ENCODE measurements around the gene CAMK2D.

The CAMK2D gene

DNA sequence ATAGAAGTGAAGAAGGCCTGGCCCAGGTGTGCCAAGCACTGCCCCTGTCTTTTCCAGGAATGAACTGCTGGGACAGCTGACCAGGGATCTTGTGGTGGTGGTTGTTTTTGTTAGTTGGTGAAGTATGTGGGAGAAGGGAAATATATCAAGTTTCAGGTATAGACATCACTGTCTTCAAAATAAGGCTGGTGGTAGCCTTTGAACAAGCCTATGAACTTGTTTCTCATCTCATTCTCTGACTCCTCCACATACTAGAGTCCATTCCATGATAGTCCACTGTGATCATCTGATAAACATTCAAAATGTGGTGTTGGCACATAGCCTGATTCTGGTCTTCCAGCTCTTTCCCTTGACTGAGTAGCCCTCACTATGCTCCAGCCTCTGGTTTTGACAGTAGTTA, 303.7 kb downstream of the CAMK2D start:
- DNase-seq, result no peak

DNA sequence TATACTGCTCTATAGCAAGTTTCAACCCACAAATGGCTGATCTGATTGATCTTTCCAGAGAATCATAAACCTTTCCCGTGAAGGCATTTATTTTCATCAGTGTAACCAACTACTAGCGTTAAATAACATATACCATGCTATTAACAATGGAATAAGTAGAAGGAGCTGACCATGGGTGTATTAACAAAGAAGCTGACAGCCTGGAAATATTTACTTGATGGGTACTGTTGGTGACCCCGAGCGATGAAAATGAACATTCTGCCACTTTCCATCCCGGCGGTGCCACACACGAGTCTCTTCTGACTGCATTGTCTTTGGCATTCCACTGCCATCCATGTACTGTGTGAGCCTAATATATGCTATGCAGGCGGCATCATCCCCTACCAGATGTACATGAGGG, 304.4 kb downstream of the CAMK2D start:
- DNase-seq, result no peak

DNA sequence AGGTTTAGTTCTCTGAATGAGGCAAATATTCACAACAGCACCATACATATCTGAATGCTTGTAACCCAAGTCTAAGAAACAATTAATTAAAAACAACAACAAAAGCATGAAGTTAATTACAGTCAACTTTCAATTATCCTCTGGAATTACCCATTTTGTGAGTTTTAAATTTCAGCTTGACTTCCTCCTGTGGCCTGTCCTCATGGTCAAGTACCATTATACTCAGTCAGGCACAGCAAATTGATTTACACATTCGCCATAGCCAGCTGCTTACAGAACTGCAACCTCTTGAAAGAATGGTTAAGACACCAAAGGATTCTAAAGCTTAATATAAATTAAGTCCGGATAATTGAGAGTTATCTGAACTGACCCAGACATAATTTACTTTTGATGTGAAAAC, 306.5 kb downstream of the CAMK2D start:
- DNase-seq, result no peak

DNA sequence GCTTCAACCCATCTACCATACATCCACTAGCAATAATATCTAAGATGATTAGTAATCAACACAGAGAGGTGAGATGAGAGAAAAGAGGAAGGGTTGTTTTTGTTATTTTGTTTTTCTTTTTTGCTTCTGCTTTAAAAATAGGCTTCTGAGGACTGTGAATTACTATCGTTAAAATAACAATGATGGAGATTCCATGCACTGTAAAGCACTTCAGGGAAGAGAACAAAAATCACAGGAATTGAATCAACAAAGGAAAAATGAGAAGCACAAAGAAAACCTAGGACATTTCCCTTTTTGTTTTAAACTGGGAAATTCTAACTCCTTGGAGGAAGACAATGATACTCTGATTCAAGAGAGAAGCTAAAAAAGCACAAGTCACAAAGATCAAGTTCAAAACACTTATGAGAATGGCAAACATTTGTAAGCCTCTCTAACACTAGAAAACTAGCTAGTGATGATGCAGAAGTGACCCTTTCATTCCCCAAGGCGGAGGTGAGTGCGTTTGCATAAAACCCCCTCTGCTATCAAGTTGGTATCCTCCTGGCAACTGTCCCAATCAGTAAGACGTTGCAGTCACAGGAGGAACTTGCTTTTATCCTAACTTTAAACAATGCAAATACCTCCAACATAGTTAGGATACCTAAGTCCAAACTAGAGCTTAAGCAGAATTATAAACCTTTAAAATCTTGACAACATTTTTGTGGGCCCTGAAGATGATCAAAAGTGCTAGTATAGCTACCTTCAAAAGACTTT, 308.5 kb downstream of the CAMK2D start:
- DNase-seq, result no peak

DNA sequence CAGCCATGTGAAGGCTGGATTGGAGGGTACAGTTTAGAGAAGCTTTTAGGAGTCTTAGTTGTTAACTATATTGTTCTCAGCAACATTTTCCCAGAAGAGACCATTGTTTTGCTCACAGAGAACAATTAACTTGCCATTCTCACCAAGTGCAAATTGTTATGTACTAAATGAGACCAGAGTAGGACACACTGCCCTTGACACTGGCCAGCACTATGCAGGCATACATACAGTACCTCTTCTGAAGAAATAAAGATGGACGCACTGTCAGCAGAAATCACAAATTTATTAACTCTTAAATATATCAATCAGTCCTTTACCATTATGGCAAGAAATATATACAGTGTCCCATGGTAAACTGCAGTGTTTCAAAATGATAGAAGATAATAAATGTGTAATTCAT, 309.4 kb downstream of the CAMK2D start:
- DNase-seq, result no peak

DNA sequence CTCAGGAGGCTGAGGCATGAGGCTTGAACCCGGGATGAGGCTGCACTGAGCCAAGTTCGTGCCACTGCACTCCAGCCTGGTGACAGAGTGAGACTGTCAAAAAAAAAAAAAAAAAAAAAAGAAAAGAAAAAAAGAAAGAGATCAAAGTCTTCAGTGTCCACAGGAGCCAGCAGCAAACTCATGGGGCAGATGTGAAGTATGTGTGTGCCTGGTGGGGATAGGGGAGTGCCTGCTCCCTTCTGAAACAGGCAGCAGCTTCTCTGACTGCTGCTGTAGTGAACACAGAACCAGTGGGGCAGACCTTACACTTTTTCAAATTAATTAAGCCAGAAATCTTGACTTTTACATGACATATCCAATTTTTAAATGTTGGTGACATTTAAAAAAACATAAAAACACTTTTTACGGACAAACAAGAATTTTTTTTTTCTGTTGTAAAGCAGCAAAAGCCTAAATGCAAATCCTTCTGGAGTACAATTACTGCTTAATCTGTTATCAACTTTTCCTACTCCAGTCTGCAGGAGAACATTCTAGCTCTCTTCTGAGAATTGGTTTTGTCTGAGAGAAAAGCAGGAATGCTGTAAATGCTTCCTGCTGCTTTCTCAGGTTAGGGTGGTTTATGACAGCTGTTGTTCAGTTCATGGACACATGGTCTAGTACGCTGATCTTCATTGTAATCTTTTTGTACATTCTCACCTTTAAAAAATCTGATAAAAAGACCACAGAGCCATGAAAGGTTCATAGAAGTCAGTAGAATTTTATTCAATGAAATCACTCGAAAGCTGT, 311.1 kb downstream of the CAMK2D start:
- no peak for DNase-seq

DNA sequence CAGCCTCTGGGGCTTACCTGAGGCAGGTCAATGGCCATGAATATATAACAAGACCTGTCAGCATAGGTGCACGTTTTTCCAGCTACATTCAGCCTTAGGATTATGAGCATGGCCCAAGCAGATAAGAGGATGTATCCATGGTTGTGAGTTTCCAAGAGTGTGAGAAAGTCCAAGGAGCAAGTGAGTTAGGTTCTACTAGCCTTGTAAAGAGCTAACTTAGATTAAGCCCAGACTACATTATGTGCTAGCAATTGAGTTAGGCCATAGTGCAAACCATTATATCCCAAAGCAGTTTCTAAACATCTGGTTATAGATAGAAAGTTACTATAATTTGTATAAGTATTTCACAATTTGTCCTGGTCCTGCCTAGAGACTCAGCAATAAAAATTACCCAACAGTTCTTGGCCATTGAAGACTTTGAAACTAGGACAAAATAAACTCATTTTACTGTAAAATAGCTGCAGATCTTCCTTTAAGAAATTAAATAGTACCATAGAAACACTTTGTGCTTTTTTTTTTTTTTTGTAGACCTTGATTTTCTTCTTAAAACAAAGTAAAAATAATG, 312.0 kb downstream of the CAMK2D start:
- no peak for DNase-seq

DNA sequence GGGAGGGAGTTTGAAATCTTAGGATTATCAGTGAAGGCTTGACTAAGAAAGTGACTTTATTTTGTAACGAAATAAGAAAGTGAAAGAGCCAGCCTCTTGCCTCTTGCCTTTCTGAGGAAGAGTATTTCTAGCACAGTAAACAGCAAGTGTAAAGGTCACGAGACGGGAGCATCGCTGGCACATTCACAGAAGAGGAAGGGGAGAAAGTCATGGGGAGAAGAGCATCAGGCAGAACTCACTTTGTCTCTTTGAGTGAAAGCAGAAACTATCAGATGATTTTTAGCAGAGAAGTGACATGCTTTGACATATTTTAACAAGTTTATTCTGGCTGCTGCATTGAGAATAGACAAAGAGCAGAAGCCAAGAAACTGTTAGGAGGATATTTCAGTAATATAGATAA, 313.8 kb downstream of the CAMK2D start:
- no peak for DNase-seq

DNA sequence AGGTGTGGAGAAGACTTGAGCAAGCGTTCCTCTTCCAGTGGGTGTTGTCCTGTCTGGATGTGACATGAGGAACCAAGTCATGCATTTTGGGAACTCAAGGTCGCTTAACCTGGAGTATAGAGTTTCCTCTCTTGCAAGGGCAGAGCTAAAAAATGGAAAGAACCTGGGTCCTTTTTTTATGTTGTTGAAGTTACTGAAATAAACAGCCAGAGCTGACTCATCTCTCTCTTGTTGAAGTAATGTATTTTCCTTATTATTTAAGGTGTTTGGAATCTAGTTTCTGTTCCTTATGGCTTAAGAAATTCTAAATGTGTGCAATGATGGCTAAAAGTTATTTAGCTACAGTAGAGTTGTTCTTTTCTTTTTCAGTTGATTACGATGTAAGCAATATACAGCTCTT, 314.5 kb downstream of the CAMK2D start:
- DNase-seq, result no peak

DNA sequence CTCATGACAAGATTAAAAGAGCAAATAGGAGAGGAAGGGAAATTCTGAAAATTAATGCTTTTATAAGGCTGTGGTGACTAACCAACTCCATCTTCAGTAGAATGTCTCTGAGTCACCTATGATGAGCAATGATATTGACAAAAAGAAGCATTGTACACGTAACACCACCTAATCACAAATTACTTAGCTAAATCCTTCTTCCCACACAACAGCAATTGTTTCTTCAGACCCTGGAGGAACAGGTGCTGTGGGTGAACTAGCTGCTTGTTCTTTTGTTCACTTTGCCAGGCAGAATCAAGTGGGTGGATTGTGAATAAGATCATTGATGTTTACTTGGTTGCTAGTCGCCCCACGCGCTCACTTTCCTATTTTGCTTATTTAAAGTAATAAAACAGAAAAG, 315.5 kb downstream of the CAMK2D start:
- DNase-seq, result no peak

DNA sequence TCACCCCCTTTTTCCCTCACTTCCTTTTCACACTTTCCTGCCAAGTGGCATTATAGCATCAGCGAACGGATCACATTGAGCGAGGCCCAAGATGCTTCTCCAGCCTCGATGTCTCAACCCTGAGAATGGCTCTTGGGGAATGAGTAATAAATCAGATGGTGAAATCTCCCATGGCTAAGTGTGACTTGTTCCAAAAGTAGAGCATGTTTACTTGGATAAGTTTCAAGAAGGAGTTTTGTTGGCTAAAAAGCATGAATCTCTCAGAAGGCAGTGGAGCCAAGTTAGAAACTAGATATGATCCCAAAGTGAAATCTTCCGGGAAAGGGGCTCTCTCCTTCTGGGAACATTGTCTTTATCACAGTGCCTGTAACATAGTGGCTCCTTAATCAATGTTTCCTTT, 316.3 kb downstream of the CAMK2D start:
- DNase-seq, result no peak

DNA sequence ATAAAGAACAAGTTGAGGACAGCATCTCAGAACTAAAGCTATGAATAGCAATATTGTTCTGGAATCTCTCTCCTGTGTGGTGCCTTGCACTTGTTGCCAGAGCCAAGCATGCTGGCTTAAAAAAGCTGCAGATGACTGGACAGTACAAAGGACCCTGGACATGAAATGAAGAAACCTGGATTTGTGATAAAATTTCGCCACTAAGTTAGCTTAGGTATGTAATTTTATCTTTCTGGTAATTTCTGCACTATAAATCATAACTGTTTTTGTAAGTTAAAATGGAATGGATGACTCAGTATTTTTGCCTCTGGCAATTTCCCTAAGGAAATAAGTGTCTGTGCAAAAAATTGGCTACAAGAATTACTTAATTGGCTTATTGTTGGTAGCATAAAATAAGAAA, 317.2 kb downstream of the CAMK2D start:
- DNase-seq, result no peak

DNA sequence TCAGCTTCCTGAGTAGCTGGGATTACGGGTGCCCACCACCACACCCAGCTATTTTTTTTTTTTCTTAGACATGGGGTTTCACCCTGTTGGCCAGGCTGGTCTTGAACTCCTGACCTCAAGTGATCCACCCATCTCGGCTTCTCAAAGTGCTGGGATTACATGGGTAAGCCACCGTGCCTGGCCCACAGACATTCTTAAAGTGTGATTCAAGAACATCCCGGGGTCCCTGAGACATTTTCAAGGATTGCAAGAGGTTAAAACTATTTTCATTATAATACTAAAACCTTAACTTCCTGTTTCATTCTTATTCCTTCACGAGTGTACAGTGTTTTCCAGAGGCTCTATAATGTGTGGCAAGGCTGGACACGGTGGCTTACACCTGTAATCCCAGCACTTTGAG, 318.7 kb downstream of the CAMK2D start:
- no peak for DNase-seq

DNA sequence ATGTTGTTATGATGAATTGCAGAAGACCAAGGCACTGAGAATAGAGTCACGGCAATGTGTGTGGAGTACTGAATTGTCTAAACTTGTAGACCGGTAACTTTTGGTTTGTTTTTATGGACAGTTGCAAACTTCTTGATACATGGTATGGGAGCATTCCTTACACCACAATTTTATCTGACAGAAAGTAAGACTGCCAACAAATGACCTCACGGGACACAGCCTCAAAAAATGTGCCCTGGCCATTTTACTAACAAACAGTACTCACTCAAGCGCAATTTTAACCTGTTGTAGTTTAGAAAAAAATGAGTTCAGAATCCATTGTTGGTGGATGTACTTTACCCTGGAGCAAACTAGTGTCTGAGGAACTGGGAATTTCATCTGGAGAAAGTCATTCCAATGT, 321.2 kb downstream of the CAMK2D start:
- no peak for DNase-seq

DNA sequence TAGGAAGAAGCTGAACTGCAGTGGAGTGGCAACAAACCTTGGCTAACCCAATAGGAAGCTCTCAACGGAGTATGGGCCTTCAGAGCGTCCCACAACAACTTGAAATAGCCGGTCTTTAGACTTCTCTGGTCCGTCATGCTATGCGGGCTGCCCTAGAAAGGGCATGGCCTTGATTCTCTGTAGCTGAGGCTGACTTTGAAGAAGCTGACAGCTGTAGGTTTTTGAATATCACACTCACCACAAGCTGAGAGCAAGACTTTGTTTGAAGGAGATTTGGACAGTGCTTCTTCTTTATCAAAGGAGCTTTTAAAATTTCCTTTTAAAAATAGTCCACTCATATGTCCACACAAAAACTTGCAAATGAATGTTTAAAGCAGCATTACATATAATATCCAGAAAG, 322.9 kb downstream of the CAMK2D start:
- no peak for DNase-seq

DNA sequence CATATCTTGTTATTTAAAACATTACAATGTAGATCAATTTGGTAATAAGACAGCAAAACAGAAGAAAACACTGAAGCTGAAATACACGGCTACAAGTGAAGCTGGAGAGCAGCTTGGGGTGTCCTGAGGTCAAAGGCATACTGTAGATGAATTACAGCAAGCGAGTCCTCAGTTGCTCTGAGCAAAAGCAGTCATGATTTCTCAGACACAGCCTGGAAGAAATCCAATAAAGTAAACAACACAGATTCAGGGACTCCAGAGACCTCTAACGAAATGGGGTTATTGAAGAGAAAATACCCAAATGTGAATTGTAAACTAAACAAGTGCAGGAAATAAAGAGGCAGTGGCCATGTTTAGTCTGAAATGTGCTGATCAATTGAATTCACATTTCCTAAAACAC, 324.4 kb downstream of the CAMK2D start:
- DNase-seq, result no peak

DNA sequence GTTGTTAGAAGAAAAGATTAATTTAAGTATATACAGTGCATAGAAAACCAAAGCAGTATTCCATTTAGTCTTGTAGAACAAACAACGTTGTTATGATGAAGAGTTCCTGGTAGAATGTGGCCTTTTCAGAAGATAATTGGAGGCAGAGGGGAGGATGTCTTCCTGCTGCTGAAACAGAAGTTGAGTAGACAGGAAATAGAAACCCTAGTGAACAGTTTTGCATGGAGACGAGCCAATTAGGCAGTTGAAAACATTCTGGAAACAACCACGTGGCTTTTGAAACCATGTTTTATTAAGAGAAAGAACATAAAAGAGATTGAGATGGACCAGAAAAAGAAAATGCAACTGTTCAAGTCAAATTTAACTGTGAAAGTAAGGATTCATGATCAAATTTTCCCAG, 325.2 kb downstream of the CAMK2D start:
- DNase-seq, result no peak

DNA sequence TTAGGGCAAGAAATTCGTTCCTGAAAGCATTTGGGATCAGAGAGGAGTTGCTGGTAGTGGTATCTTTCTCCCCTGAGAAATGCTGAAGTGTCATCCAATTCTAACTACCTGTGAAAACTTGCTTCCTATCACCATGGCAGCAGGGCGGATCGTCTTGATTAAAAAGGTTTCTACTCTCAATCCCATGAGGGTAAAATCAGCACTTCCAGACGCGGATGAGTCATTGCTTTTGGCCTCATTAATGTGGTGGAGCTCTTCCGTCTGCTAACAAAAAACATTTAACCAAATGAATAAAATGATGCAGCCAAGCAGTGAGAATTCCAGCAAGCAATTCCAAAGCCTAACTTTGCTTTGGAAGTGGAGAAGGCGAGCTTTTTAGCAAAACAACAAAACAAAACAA, 325.6 kb downstream of the CAMK2D start:
- DNase-seq, result no peak

DNA sequence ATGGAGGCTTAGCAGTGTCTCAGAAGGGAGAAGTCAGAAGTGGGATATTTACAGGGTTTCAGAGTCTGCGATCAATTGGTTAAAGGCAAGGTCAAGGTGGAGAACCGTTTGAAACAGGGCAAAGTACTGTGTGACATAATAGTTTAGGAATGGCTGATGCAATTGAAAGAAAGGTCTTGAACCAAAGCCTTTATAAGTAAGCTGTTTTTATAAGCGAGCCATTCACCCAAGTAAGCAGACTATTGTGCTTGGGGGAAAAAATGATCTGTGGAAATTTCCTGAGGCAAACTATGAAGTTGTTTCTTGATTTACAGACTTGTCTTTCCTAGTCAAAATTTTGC, 327.3 kb downstream of the CAMK2D start:
- no peak for DNase-seq

DNA sequence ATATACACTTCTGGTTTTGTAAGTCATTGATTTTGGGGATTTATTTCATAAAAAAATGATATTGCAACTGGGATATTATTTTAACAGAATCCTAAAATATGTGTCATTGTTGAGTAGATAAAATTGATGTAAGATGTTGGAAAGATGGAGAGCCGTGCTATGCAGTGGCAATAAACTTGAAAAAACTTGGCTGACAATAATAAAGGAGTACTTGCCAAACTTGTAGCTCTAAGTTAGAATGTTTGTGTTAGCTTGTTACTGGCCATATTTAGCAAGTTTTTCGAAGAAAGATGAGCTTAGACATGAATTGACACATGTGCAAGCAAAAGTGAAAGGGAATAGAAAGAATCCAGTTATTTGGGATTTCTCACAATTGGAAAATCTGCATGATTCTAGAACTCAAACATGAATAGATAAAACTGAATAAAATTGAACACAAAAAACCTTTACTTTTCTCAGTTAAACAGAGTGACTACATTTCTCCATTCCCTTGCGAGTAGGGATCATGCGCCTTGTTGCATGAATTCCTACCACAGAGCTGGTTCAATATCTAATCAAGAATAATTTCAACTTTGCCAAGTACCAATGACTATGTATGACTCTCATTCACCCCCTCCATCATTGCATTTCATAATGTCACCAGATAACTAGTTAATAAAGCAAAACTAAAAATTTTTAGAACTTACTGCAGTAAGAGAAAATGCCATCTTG, 327.8 kb downstream of the CAMK2D start:
- DNase-seq, result no peak

DNA sequence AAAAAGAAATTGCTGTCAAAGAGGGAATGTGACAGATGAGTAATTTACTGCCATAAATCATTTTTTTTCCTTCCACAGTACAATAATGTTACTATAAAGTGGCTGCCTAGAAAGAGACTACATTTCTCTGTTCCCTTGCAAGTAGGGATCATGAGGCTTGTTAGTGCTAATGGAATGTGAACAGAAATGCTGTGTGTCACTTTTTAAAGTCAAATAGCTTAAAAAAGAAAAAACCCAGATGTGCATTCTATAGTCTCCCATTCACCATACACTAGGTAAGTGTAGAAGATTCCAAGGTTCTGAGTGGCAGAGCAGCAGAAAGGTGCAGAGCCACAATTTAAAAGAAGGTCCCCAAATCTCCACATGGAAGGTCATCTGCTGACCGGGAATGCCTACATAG, 328.4 kb downstream of the CAMK2D start:
- DNase-seq, result no peak

DNA sequence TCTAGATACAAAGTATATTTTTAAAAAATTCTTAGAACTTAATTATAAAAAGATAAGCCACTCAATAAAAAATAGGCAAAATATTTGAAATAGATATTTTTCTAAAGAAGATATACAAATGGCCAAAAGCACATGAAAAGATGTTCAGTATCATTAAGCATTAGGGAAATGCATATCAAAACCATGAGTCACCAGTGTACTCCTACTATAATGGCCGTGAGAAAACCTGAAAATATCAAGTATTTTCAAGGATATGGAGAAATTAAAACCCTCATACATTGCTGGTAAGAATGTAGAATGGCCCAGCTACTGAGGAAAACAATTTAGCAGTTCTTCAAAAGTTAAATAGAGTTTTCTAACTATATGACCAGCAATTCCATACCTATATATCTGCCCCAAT, 337.9 kb downstream of the CAMK2D start:
- no peak for DNase-seq

DNA sequence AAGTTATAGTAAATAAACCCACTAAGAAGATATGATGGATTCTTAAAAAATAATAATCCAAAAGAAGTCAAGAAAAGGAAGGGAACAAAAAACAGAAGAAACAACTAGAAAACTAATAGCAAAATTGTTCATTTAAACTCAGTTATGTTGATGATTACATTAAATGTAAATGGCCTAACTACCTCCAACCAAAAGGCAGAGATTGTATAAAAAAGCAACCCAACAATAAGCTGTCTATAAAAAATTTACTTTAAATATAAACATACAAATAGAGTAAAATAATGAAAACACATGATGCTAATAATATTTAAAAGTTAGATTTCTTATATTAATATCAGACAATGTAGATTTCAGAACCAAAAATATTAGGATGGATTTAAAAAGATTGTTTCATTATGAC, 340.6 kb downstream of the CAMK2D start:
- no peak for DNase-seq

DNA sequence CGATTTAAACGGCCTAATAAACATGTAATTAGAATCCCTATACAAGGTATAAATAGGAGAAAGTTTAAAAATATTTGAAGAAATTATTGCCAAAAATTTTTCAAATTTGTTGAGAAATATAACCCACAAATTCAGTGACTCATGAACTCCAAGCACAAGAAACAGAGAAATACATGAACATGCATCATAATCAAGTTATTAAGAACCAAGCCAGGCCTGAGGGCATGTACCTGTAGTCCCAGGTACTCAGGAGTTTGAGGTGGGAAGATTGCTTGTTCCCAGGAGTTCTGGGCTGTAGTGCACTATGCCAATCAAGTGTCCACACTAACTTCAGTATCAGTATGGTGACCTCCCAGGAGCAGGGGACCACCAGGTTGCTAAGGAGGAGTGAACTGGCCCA, 341.9 kb downstream of the CAMK2D start:
- DNase-seq, result no peak

Measured in effector CD8-positive, alpha-beta T cell (primary cell).